K562 (cell line): ENCODE results near the gene DCTN2. TPM values are rescaled to one million over a fixed set of nuclear protein-coding genes. Genes with fewer than 3 reads are reported as not detected.

Source experiments
- ARNT ChIP-seq, 2 experiments: fragments of 450-650 bp; IDR thresholded peaks; 2 replicates each; pipeline ENCODE4 v1.6.1; 2016; ENCODE audit warnings: mild to moderate bottlenecking in 1 of 2
- CBX1 ChIP-seq: sonication (generic); IDR thresholded peaks from 2 replicates; pipeline ENCODE4 v1.6.1; 2016; ENCODE audit warnings: antibody characterized with exemption, low read depth, mild to moderate bottlenecking
- CREB5 ChIP-seq: fragments of 250-450 bp; sonication (Bioruptor Pico); IDR thresholded peaks from 2 replicates; pipeline ENCODE4 v1.5.0; 2020; ENCODE audit warnings: mild to moderate bottlenecking
- ETV5 ChIP-seq: sonication (generic); formaldehyde crosslinking; IDR thresholded peaks from 2 replicates; pipeline ENCODE4 v1.4.0; 2020; ENCODE audit warnings: low read depth, mild to moderate bottlenecking, missing genetic modification reagents
- FOS ChIP-seq: IDR thresholded peaks from 3 replicates; pipeline ENCODE4 v1.6.1; 2011; ENCODE audit not compliant: insufficient read length; ENCODE audit errors: extremely low read depth
- ID3 ChIP-seq, 2 experiments: fragments of 250-450 bp in 1 of 2; fragments of 450-650 bp in 1 of 2; sonication (Bioruptor Pico) in 1 of 2; IDR thresholded peaks; 2 replicates each; pipeline versions ENCODE4 v1.6.1 to v1.8.0; 2016 to 2021; ENCODE audit warnings: mild to moderate bottlenecking in 2 of 2, moderate library complexity in 2 of 2, missing compliant biosample characterization in 1 of 2, missing genetic modification characterization in 1 of 2
- MECOM ChIP-seq: fragments of 250-450 bp; sonication (Bioruptor Pico); IDR thresholded peaks from 2 replicates; pipeline ENCODE4 v1.8.0; 2022; ENCODE audit warnings: inconsistent platforms
- MEIS2 ChIP-seq: fragments of 450-650 bp; IDR thresholded peaks from 2 replicates; pipeline ENCODE4 v1.6.1; 2014; ENCODE audit warnings: mild to moderate bottlenecking; ENCODE audit not compliant: partially characterized antibody
- POLR2AphosphoS5 ChIP-seq: IDR thresholded peaks from 2 replicates; pipeline ENCODE4 v1.6.1; 2011; ENCODE audit warnings: mild to moderate bottlenecking, low read depth, low read length, moderate library complexity; ENCODE audit not compliant: control insufficient read depth, insufficient read depth
- PTBP1 ChIP-seq: fragments of 200-400 bp; formaldehyde crosslinking; IDR thresholded peaks from 2 replicates; pipeline ENCODE4 v1.6.1; 2017; ENCODE audit warnings: low read depth, low read length
- RAD21 ChIP-seq, 2 experiments: fragments of 250-450 bp in 1 of 2; fragments of 450-650 bp in 1 of 2; sonication (Bioruptor Pico) in 1 of 2; formaldehyde crosslinking in 1 of 2; IDR thresholded peaks in 1 of 2; conservative IDR thresholded peaks in 1 of 2; 2 replicates each; pipeline versions ENCODE4 v1.4.0 to v1.8.0; 2020 to 2022; ENCODE audit warnings: mild to moderate bottlenecking in 2 of 2, moderate library complexity in 1 of 2
- REST ChIP-seq, 2 experiments: fragments of 450-650 bp; formaldehyde crosslinking in 1 of 2; IDR thresholded peaks; 2 replicates each; pipeline versions ENCODE4 v1.4.0 to v1.6.1; 2014 to 2020; ENCODE audit warnings: mild to moderate bottlenecking in 2 of 2, borderline replicate concordance in 1 of 2, low read depth in 1 of 2
- SAFB2 ChIP-seq: fragments of 200-400 bp; formaldehyde crosslinking; IDR thresholded peaks from 2 replicates; pipeline ENCODE4 v1.6.1; 2018; ENCODE audit warnings: borderline replicate concordance, low read length, low read depth, moderate library complexity; ENCODE audit not compliant: severe bottlenecking
- TEAD1 ChIP-seq, 2 experiments: fragments of 450-650 bp in 1 of 2; sonication (generic) in 1 of 2; formaldehyde crosslinking; IDR thresholded peaks; 2 replicates each; pipeline versions ENCODE4 v1.4.0 to v1.8.0; 2020 to 2022; ENCODE audit warnings: mild to moderate bottlenecking in 2 of 2, missing genetic modification reagents in 1 of 2
- ZFX ChIP-seq: sonication (generic); formaldehyde crosslinking; IDR thresholded peaks from 2 replicates; pipeline ENCODE4 v1.8.0; 2022; ENCODE audit warnings: mild to moderate bottlenecking, missing genetic modification reagents, moderate library complexity
- ZNF274 ChIP-seq: IDR thresholded peaks from 2 replicates; pipeline ENCODE4 v1.6.1; 2011; ENCODE audit warnings: low read depth, mild to moderate bottlenecking, low read length, moderate library complexity, borderline replicate concordance
- ZNF311 ChIP-seq: fragments of 250-450 bp; sonication (Bioruptor Pico); IDR thresholded peaks from 2 replicates; pipeline ENCODE4 v1.4.0; 2020; ENCODE audit warnings: mild to moderate bottlenecking, moderate library complexity
- polyA plus RNA-seq, 8 experiments: library from polyadenylated mRNA; depleted of rRNA in 4 of 8; stranded (reverse) in 5 of 8; unstranded in 3 of 8; fragments of >200 nt; fragmentation: Nextera tagmentation in 2 of 8; fragmentation: Illumina TruSeq in 1 of 8; extraction: Ambion mirVana in 2 of 8; extraction: Trizol in 1 of 8; gene quantifications; 2 replicates each; pipeline versions ENCODE4 v1.2.1 to v1.2.3, GENCODE V29; 2011 to 2014; ENCODE audit warnings: inconsistent platforms in 1 of 8, missing spikeins in 1 of 8
- total RNA-seq, 7 experiments: library from RNA; depleted of rRNA in 6 of 7; stranded (reverse); fragments of >200 nt in 6 of 7; fragmentation: Illumina TruSeq in 2 of 7; extraction: Trizol in 2 of 7; gene quantifications; 2 replicates each; pipeline versions ENCODE4 v1.2.1 to v1.2.3, GENCODE V29; 2011 to 2021; ENCODE audit warnings: low replicate concordance in 1 of 7

Gene DCTN2
- total and polyA plus RNA-seq, 9 of the 15 experiments (the other 6 are each of a cell fraction or from before 2014, with no cell fraction given), result 43.6 to 270 (median 125) TPM

- TF ChIP-seq TEAD1 (CRISPR knock-in tag; IDR thresholded peaks at IDR 0.05) (peak in 1 of 2 experiments; percentile 53; a peak in 1 of 4 replicates), ZNF274 (no peak), PTBP1 (no peak), FOS (no peak), REST (IDR thresholded peaks at IDR 0.05; ENCODE audit: borderline replicate concordance) (no peak), REST (CRISPR knock-in tag; IDR thresholded peaks at IDR 0.05; ENCODE audit: low read depth) (no peak), SAFB2 (no peak), ZFX (peak; percentile 63), POLR2AphosphoS5 (no peak; the same call in 1 of the 2 replicates), ETV5 (CRISPR knock-in tag) (0 out of 2 replicates have a peak, but pooled peaks have one; percentile 23), ZNF311 (CRISPR knock-in tag) (peak; percentile 24; the same call in 1 of the 2 replicates), ID3 (CRISPR knock-in tag; IDR thresholded peaks at IDR 0.05) (no peak), ID3 (tag; IDR thresholded peaks at IDR 0.05) (no peak), CBX1 (no peak), CREB5 (CRISPR knock-in tag) (no peak), ARNT (IDR thresholded peaks at IDR 0.05) (no peak), RAD21 (CRISPR knock-in tag; conservative IDR thresholded peaks at IDR 0.05 in 1 of 2, IDR thresholded peaks at IDR 0.05 in 1 of 2) (peak in 1 of 2 experiments; percentile 27; a peak in 1 of 4 replicates), MEIS2 (no peak), MECOM (0 out of 2 replicates have a peak, but pooled peaks have one; percentile 36)
Measured at GRCh38 chr12:57521525-57522010, 25.4 kb downstream of the DCTN2 start (continued).
